ENCODE data around the gene NBPF3.
"Not testable (repeated sequence)": the region's sequence is repeated elsewhere in the genome, so short reads cannot be mapped to it uniquely, and the experiment has no call there.

GRCh38 chr1:21428481-21429073 is 11.4 kb upstream of the NBPF3 start:
- not testable (repeated sequence) for TF ChIP-seq EZH2 (IDR thresholded peaks at IDR 0.05); FOXP2 (optimal IDR thresholded peaks at IDR 0.05; ENCODE audit: control extremely low read depth, extremely low read length, insufficient read depth)

All from SK-N-MC (cell line).